DMS 273 treated with DMSO at 0.1 percent for 48 hours (cell line): ENCODE results near the gene KCNN3.

Experiments used
- DNase-seq: peaks from one replicate; lab custom pipeline; 2025; lab: John Stamatoyannopoulos, UW

KCNN3 gene

DNA sequence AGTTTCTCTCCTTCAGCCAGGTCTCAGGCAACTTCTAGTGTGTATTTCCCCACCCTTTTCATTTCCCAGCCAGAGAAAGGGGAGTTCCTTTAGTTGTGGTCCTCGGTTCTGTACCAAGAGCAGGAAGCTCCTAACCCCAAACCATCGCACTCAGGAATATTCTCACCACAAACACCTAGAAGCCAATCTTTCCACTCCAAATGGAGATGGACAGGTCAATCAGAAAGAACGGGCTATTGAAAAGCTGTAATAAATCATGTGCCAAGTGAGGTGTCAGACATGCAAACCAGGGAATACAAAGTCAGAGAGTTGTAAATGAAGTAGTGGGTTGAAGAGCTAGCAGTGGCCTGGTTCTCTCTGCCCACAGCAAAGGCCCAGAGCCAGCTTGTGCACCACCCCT lies 77.2 kb downstream of the KCNN3 start:
- DNase-seq, result no peak

DNA sequence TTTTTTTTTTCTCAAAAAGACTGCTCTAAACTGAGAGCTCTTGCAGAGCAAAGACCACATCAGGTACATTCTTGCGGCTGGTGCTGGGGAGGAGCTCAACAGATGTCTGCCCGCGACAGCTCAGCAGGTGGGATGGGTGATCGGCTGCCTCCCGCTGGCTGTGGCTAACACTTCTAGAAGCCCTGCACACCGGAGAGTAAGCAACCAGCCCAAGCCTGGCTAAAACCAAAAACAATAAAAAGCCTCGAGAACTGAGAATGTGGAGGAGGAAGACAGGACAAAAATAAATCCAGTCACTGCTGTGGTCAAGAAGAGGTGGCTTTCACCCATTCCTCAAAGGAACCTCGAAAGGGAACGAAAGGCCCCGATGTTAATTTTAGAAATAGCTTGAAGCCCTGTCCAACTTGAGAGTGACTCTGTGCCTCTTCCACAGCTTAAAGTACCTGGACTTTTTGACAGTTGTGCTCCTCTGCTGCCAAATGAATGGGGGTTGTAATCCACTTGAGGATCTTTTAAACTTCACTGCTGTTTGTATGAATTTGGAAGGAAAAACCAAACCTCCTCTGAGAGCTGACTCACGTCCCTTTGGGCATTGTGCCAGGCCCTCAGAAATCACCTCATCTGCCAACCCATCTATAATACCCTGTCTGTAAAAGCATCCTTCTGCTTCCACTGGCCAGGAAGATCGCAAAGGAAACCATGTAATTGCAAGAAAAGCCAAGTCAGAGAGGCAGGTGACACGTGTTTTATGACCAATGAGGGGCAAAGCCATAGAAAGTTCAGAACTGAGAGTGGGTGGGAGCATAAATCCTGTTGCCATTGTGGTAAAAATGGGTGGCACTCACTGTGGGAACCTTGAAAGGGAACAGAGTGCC lies 78.6 kb downstream of the KCNN3 start:
- no peak for DNase-seq

DNA sequence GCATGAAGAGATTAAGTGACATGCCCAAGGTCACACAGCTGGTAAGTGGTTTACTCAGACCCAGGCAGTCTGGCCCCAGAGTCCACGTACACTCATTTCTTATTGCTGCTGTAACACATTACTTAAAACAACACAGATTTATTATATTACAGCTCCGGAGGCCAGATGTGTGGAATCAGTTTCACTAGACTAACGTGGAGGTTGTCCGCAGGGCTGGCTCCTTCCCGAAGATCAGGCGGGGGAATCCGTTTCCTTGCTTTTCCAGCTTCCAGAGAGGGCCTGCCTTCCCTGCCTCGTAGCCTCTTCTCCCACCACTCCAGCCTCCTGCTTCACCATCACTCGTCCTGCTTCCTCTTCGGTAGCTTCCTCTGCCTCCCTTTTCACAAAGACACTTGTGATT lies 81.2 kb downstream of the KCNN3 start:
- DNase-seq, result no peak

DNA sequence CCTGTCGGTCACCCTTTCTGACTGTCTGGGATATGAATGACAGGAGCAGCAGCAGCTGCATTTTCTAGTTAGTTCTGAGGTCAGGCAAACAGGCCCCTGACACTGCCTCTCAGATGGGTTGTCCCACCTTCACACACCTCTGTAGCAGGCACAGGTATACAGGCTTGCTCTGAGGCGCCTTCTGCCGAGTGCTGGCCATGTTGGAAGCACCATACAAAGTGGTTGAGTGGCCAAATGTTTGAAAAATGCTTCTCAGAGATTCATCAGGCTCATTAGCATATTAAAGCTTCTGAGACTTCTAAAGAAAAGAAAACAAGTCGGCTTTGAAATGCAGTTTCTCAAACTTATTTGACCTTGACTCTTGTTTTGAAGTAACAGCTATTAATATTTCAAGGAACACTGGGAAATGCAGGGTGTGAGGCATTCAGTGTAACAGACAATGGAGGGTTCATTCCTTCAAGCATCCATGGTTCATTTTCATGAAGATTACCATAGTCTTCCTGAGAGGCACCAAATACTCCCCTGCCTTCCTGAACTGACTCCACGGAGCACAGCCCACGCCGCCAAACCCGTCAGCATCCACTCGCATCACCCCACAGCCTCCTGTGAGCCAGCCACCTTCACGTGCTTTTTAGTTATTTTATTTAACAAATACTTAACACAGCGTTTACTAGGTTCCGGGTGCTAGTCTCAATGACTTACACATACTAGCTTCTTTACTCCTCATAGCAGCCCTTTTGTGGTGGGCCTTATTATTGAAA lies 81.8 kb downstream of the KCNN3 start:
- no peak for DNase-seq

DNA sequence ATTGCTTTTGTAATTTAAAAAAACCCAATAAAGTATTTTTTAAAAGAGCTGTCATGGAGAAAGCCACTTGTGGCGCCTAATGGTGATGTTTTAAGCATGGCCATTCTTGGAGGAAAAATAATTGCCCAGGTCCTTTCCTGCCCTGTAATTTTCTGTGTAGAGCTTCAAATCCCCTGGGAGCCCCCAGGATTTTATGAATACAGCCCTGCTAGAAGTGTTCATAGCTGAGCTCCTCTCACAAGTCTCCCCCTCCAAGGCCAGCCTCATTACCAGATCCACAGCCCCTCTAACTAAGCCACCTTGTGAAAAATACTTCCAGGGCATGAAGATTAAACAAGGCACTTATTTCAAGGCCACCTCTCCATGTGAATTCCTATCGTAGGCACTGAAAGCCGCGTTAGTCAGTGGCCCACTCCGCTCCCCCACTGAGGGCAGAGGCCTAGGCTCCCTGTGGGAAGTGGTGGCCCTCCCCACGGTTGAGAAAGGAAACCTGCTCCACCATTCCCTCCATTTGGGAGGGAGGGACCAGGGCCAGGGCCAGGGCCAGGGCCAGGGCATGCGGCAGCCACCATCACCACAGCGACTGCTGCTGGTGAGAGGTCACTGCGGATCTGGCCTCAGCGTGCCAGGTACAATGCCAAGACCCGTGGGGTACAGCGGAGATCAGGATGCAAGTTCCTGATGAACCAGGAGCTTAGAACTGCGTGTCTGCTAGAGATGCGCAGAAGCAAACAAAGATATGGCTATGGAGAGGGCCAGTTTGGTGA lies 83.1 kb downstream of the KCNN3 start:
- no peak for DNase-seq

DNA sequence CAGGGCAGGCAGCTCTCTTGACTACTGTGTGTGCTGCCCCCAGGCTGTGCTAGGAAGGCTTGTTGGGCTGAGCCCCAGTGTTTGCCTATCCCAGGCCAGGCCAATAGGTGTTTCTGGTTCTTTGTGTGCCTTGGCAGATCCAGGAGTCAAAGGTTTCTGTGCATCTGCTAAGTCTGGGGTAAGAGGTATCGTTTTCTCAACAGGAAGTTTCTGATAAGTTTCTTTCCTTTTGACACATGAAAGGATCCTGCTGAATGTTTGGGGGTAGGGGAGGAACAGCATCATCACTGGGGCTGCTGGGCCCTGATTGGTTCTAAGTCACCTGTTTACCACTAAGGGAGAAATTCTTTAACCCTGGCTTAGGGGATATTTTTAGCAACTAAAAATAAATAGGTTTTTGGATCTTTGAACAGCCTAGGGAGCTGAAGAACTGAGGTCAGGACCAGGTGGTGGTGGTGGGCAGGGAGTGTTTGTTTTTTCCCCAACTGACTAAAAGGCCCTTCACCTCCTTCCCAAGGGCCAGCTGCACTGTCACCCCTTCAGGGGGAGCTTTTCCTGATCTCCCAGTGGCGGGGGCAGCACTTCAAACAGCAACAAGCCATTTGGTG lies 85.1 kb downstream of the KCNN3 start:
- DNase-seq, result no peak

DNA sequence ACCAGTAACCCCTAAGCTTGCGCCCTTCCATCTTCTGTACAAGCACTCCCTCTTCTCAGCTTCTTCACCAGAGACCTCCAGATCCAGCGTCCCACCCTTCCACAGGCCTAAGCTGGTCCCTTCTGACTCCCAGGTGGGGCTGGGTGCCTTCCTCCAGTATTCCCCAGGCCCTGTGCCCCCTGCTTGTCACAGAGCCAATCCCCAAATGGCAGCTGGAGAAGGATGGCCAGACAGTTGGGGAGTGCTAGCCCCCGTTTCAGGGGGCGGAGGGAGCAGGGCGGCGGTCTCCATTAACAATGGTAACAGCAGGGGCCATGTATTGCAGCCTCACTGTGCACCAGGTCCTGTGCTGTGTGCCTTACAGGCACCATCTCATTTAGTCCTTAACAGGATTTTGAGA lies 85.7 kb downstream of the KCNN3 start:
- no peak for DNase-seq

DNA sequence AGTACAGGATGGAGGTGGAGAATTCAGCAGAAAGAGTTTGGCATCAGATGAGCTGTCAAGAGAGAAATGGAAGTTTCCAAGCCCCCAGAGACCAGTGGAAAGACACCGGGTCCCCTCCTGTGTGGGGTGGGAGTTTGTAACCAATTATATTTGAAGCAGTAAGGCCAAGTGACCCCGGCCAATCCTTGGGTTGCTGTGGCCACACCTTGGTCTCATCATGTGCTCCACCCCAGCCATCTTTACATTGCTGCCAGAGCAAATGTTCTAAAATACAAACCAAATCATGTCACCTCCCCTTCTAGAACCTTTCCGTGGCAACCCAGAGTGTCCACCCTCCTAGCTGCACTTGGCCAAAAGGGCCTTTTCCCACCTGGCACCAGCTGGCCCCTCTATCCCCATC lies 86.1 kb downstream of the KCNN3 start:
- DNase-seq, result no peak

DNA sequence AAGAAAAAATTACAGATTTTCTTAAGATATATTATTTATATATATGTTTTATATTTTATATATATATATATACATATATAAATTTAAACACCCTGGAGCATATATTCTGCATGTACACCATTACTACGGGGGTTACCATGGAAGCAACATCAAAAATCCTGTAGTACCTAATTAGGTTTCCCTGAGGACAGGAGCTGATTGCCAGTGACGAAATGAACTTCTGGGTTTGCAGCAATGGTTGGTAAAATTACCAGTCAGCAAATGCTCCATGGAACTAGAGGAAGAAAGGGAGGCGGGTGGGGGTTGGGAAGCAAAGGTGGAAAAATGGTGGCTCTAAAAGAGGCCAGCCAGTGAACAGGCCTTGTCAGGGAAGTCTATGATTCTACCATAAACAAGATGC lies 89.5 kb downstream of the KCNN3 start:
- no peak for DNase-seq

DNA sequence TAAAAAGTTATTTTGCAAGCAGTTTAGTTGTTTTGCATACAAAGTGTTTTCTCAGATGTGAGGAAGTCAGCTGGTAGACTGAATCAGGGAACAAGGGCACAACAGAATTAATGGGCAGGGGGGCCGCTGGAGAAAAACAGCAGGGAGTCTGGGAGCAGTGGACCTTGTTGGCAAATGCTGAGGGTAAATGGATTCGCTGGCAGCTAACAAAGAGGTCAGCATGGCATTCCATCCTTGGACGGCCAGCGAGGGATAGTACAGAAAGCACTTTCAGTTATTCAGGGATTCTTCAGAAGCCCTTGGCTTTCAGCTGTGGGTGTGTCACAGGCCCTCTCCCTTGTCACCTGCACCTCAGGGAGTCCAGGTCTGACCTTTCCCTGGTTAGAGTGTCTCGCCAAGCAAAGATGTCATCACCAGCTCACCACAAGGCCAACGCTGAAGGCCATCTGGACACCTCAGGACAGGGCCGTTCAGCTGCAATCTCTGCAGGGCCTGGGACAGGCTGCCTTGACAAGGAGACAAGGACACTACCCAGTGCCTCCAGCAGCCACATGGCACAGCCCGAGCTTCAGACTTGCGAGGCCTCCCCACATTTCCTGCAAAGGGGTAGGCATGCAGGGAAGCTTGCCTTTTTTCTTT lies 90.4 kb downstream of the KCNN3 start:
- no peak for DNase-seq

DNA sequence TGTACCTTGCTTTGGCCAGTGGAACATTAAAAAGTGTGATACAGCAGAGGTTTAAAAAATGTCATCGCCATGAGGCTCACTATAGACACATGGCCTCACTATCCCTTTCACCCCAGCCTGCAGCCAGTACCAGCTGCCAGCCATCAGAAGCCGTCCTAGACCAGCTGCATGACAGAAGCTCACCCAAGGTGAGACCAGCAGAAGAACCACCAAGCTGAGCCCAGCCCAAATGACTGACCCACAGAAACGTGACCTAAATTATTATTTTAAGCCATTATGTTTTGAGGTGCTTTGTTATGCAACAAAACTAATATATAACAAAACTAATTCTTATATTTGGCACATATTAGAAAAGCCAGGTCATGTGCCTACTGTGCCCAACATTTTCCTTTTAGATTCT lies 91.1 kb downstream of the KCNN3 start:
- DNase-seq, result no peak

DNA sequence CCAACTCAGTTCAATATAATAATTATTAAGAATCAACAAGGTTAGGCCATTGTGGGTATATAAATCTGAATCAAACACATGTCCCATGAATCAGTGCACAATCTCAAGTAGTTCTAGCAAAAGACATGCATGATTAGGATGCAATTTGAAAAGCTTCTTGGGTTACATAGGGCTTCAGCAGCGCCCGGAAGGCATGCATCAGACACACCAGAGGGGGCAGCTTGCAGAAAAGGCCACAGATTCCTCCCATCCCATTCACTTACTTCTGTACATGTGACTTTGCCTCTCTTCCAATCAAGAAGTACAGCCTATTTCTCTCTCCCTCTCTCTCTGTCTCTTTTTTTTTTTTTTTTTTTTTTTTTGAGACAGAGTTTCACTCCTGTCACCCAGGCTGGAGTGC lies 91.8 kb downstream of the KCNN3 start:
- no peak for DNase-seq

DNA sequence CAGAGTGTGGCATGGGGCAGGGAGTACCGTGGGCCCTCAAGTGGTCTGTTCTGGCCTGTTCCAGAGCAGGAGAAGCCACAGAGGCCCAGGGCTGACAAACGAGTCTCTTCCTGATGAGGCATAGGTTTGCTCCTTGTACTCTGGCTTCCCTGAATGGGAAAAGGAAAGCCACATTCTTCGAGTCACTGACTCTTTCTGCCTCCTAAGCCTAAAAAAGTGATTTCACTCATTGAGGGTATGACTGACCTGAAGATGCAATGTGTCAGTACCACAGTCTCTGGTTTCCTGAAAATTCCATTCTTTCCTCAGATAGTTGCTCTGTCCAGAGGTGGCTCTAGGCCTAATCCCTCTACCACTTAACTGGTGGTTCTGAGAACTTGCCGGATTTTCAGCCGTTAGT lies 92.3 kb downstream of the KCNN3 start:
- no peak for DNase-seq

DNA sequence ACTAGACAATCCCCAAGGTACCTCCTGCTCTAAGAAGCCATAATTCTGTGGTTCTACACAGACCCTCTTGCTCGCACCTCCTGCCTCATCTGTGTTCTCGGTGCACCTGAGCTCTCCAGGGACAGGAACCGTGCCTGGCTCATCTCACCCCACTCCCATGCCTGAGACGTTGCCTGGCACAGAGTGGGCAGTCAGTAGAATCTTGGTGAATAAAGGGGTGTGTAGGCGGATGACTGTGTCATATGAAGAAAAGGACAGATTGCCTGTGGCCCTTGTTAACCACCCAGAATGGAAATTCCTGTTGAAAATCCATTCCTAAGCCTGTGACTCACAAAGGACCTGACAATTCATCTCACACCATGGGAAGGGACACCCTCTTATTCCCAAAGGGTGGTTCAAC lies 92.9 kb downstream of the KCNN3 start:
- DNase-seq, result no peak

DNA sequence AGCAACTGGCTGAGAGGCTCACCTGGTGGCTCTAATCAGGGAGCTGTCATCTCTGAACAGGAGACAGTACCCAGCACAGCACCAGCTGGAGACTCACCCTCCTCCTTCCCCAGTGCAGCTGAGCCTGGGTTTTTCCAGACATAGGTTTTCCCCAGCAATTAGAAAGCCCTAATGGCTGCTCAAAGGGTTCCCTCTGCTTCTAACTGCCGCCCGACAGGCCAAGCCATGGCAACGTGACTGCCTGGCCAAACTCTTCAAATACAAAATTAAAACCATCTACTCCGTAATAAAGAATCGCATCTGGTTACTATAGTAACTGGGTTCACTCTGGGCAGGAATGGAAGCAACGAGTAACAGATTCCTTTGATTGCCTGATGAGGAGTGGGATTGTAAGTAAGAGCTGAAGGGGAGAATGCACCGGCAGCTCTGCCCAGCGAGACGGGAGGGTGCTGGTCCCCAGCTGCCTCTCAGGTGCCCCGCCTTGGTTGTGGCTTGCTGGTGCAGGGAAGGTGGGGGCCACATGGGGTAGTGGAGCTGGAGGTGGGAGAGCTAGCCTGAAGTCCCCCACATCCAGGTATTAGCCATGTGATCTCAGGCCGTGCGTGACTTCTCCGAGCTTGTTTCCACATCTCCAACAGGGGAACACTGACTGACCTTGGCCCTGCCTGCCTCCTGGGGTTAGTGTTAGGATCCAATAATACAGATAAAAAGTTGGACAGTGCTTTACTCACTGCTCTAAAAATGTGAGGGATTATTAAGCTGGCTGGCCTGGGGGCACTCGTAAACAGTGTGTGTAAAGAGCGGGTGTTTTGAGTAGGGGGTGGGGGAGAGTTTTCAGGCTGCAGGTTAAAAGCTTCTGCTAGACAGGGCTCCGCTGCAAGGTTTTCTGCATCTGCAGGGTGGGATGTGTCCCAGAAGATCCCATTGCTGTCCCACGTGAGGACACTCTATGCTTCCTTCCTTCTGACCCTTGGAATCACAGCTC lies 94.2 kb downstream of the KCNN3 start:
- no peak for DNase-seq

DNA sequence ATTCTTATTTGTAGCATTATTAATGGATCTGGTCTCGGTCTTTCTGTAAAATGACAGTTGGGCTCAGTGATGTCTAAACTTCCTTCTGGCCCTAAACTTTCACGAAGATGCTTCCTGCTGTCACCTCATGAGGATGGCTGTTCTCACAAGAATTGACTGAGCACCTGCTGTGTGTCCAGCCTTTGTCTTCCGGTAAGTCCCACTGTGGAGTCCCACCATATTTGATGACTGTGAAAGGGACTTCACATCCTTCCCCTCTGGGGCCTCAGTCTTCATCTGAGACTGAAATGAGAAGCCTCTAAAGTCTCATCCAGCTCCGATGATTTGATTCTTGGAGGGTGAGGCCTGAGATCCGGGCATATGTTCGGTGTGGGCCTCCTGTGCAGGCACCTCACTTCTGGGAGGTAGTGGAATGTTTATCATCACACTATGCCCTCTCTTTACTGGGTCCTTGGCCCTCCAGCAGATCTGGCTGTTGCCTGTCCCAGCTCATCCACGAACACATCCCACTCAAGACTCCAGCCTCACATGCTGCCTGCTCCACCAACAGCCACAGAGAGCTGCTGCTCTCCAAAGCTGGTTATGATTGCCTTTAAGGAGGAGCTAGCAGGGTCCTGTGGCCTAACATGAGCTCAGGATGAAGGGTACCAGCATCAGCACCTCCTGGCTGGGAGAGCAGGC lies 95.8 kb downstream of the KCNN3 start:
- DNase-seq, result no peak

DNA sequence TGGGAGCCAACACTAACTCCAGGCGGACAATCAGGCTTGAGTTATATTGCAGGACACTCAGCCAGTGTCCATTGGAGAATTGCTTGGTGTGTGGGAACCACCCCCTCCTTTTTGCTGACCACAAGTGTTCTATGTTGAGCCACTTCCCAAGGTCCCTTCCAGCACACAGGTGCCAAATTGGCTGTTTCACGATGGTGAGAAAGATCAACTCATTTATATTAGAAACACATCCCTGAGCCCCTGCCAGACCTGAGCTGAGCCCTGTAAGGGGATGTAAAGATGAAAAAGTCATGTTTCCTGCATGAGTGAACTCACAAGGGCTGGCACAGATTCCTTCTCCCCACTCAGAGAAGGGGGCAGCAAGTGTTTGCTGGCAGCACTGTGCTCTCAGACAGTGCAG lies 96.5 kb downstream of the KCNN3 start:
- DNase-seq, result no peak

DNA sequence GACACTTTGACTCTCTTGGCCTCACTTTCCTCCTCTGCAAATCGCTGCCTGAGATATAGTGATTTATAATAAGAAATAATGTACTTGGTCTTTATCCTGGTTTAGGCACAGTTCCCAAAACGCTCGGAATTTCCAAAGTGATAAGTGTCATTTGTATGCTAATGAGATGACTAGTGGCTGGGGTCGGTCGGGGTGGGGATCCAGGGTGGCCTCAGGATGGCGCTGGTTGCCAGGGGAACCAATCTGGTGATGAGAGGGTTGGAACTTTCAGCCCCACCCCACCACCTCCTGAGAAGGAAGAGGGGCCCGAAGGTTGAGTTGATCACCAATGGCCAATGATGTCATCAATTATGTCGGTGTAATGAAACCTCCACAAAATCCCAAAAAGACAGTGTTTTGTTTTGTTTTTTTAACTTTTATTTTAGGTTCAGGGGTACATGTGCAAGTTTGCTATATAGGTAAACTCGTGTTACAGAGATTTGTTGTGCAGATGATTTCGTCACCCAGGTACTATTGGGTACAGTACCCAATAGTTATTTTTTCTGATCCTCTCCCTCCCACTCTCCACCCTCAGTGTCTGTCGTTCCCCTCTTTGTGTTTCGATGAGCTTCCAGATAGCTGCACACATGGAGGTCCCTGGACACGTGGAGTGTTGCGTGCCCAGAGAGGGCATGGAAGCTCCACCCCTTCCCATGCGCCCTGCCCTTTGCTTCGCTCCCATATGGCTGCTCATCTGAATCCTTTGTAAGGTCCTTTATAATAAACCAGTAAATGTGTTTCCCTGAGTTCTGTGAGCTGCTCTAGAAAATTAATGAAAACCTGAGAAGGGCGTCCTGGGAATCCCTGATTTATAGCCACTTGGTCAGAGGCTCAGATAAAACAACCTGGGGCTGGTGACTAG lies 97.2 kb downstream of the KCNN3 start:
- DNase-seq, result no peak

DNA sequence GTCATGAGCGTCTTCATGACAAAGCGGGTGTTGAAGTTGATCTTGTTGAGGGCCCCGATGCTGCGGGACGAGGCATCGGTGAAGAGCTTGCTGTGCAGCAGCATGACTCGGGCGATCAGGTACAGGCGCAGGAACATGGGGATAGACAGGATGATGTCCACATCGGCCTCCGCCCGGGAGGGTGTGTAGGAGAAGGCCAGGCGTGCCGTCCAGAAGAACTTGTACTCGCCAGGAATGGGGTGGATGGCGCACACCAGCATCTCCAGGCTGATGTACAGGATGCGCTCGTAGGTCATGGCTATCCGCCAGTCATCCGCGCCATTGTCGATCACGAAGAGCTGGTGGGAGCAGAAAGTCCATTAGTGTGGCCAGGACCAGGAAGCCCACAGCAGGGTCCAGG lies 98.0 kb downstream of the KCNN3 start:
- no peak for DNase-seq
